ENCODE data around the gene DDIT4. TPM values are rescaled to one million over a fixed set of nuclear protein-coding genes. Genes with fewer than 3 reads are reported as not detected.

Gene DDIT4
- total RNA-seq, 4 donors from 2014 or later: 64.5 to 356 (median 150) TPM

- TF ChIP-seq POLR2A (IDR thresholded peaks at IDR 0.05): peak; percentile 45
- no peak for TF ChIP-seq CTCF (IDR thresholded peaks at IDR 0.05)
- peak in 2 of 3 donors; percentile 65 to 73 for TF ChIP-seq POLR2AphosphoS5 (IDR thresholded peaks at IDR 0.05)
- TF ChIP-seq EP300 (IDR thresholded peaks at IDR 0.05; ENCODE audit: low read depth): peak; percentile 56
- no peaks in the 10 kb centered on the region for H3K36me3 ChIP-seq
- in situ Hi-C loops (cut with MboI; ENCODE audit: low pct_ligation_motif_present in 1 of 4, low pct_unique_long_range_greater_than_20kb in 1 of 4, low sequenced_read_pairs in 3 of 4) (no loop called here), intact Hi-C loops (cut with DNase I; ENCODE audit: low total_unique reads) (no loop called here)
- WGBS, 2 donors (ENCODE audit: low coverage in 1 of 2): 45 to 50% methylated on average over 5 to 21 of the region's 21 CpGs
- H3K9me3 ChIP-seq: no peaks in the 10 kb centered on the region
- H3K27ac ChIP-seq: peak overlapping the region; percentile 76 to 85 (median 83)
- H3K4me3 ChIP-seq: no peak overlapping the region
- H3K4me1 ChIP-seq: peaks cover 14 to 35% (median 30%) of the 10 kb centered on the region in 4 donors
- peak; percentile 74 for DNase-seq
- no peaks in the 10 kb centered on the region for H3K27me3 ChIP-seq
Measured at GRCh38 chr10:72309290-72310240, 35.8 kb downstream of the DDIT4 start.

- in situ Hi-C loops (cut with MboI; ENCODE audit: low pct_ligation_motif_present in 1 of 4, low pct_unique_long_range_greater_than_20kb in 1 of 4, low sequenced_read_pairs in 3 of 4): no loop called here
- Histone ChIP-seq H3K36me3 (no peaks in the 10 kb centered on the region), H3K27ac (peak overlapping the region; percentile 76 to 85 (median 83)), H3K4me3 (no peak overlapping the region), H3K4me1 (peaks cover 17 to 41% (median 35%) of the 10 kb centered on the region in 4 donors), H3K27me3 (no peaks in the 10 kb centered on the region), H3K9me3 (no peaks in the 10 kb centered on the region)
- TF ChIP-seq POLR2A (IDR thresholded peaks at IDR 0.05) (no peak), EP300 (IDR thresholded peaks at IDR 0.05; ENCODE audit: low read depth) (no peak), POLR2AphosphoS5 (IDR thresholded peaks at IDR 0.05) (no peak), CTCF (IDR thresholded peaks at IDR 0.05) (no peak)
- WGBS, 2 donors (ENCODE audit: low coverage in 1 of 2): 57 to 66% methylated on average over 8 to 11 of the region's 11 CpGs
- intact Hi-C loops (cut with DNase I; ENCODE audit: low total_unique reads): no loop called here
- DNase-seq: no peak
Measured at GRCh38 chr10:72310241-72310633, 36.5 kb downstream of the DDIT4 start.

- Histone ChIP-seq H3K9me3 (no peaks in the 10 kb centered on the region), H3K27me3 (no peaks in the 10 kb centered on the region), H3K4me3 (no peak overlapping the region), H3K27ac (peak overlapping the region; percentile 76 to 85 (median 83)), H3K4me1 (peaks cover 21 to 45% (median 39%) of the 10 kb centered on the region in 4 donors), H3K36me3 (no peaks in the 10 kb centered on the region)
- no peak for DNase-seq
- intact Hi-C loops (cut with DNase I; ENCODE audit: low total_unique reads) (no loop called here), in situ Hi-C loops (cut with MboI; ENCODE audit: low pct_ligation_motif_present in 1 of 4, low pct_unique_long_range_greater_than_20kb in 1 of 4, low sequenced_read_pairs in 3 of 4) (no loop called here)
- TF ChIP-seq EP300 (IDR thresholded peaks at IDR 0.05; ENCODE audit: low read depth) (no peak), POLR2A (IDR thresholded peaks at IDR 0.05) (no peak), POLR2AphosphoS5 (IDR thresholded peaks at IDR 0.05) (no peak), CTCF (IDR thresholded peaks at IDR 0.05) (no peak)
- 93 to 100% methylated on average over 1 to 4 of the region's 4 CpGs for WGBS, 2 donors (ENCODE audit: low coverage in 1 of 2)
Measured at GRCh38 chr10:72310636-72311035, 36.9 kb downstream of the DDIT4 start.

GRCh38 chr10:72311667-72312066 lies 37.9 kb downstream of the DDIT4 start:
- Histone ChIP-seq H3K27ac (no peak overlapping the region), H3K4me1 (peaks cover 31 to 55% (median 50%) of the 10 kb centered on the region in 4 donors), H3K4me3 (no peak overlapping the region), H3K27me3 (no peaks in the 10 kb centered on the region), H3K9me3 (no peaks in the 10 kb centered on the region), H3K36me3 (no peaks in the 10 kb centered on the region)
- intact Hi-C loops (cut with DNase I; ENCODE audit: low total_unique reads): no loop called here
- DNase-seq: no peak
- in situ Hi-C loops (cut with MboI; ENCODE audit: low pct_ligation_motif_present in 1 of 4, low pct_unique_long_range_greater_than_20kb in 1 of 4, low sequenced_read_pairs in 3 of 4): no loop called here
- no peak for TF ChIP-seq POLR2AphosphoS5 (IDR thresholded peaks at IDR 0.05)
- TF ChIP-seq EP300 (IDR thresholded peaks at IDR 0.05; ENCODE audit: low read depth): no peak
- TF ChIP-seq POLR2A (IDR thresholded peaks at IDR 0.05): no peak
- no peak for TF ChIP-seq CTCF (IDR thresholded peaks at IDR 0.05)
- WGBS, 2 donors (ENCODE audit: low coverage in 1 of 2): 74 to 82% methylated on average over 4 to 7 of the region's 7 CpGs
